Stimulated activated CD8-positive, alpha-beta memory T cell treated with anti-CD3 and anti-CD28 coated beads, Interleukin-2, amount 100 ng/mL, for 1 hour (primary cell): Measurements from ENCODE around the gene ISYNA1.

ENCODE experiments used
- DNase-seq, 2 donors: peaks; one replicate each; pipeline ENCODE4 v3.0.0-alpha.2; 2020; ENCODE audit warnings: low read depth in 2 of 2

Gene ISYNA1

GRCh38 chr19:18431351-18432197 lies 6.4 kb downstream of the ISYNA1 start:
- DNase-seq: no peak

- no peak for DNase-seq
Observed at GRCh38 chr19:18430417-18431144, 7.4 kb downstream of the ISYNA1 start.

GRCh38 chr19:18429717-18430416 lies 8.1 kb downstream of the ISYNA1 start:
- DNase-seq: no peak

GRCh38 chr19:18428787-18429674 lies 8.9 kb downstream of the ISYNA1 start:
- peak; percentile 67 to 74 for DNase-seq

- no peak for DNase-seq
Observed at GRCh38 chr19:18428173-18428786, 9.7 kb downstream of the ISYNA1 start.

- no peak for DNase-seq
Observed at GRCh38 chr19:18427743-18428113, 10.2 kb downstream of the ISYNA1 start.

- DNase-seq: no peak
Observed at GRCh38 chr19:18427080-18427742, 10.7 kb downstream of the ISYNA1 start.

- no peak for DNase-seq
Observed at GRCh38 chr19:18426416-18426767, 11.5 kb downstream of the ISYNA1 start.

- no peak for DNase-seq
Observed at GRCh38 chr19:18425515-18426415, 12.2 kb downstream of the ISYNA1 start.

GRCh38 chr19:18424890-18425514 lies 12.9 kb downstream of the ISYNA1 start:
- DNase-seq: no peak

- DNase-seq: no peak
Observed at GRCh38 chr19:18424122-18424889, 13.6 kb downstream of the ISYNA1 start.

GRCh38 chr19:18423258-18424020 lies 14.5 kb downstream of the ISYNA1 start:
- DNase-seq: no peak

- no peak for DNase-seq
Observed at GRCh38 chr19:18422530-18423191, 15.3 kb downstream of the ISYNA1 start.

GRCh38 chr19:18421371-18421959 lies 16.5 kb downstream of the ISYNA1 start:
- DNase-seq: no peak

- DNase-seq: no peak
Observed at GRCh38 chr19:18420930-18421329, 17.0 kb downstream of the ISYNA1 start.

GRCh38 chr19:18419699-18420460 lies 18.1 kb downstream of the ISYNA1 start:
- DNase-seq: no peak
